ENCODE data around the gene TMUB2.

The TMUB2 gene

GRCh38 chr17:44190481-44190880 is 3.7 kb downstream of the TMUB2 start:
- DNase-seq (ENCODE audit: low read depth) = no peak
- TF ChIP-seq CTCF (IDR thresholded peaks at IDR 0.05; ENCODE audit: control insufficient read depth, insufficient read depth, low read depth, low read length, missing control alignments) = no peak
- H3K4me3 ChIP-seq (ENCODE audit: control insufficient read depth, low read depth, low read length) = no peak overlapping the region

- no peak for TF ChIP-seq CTCF (IDR thresholded peaks at IDR 0.05; ENCODE audit: control insufficient read depth, insufficient read depth, low read depth, low read length, missing control alignments)
- no peak for DNase-seq (ENCODE audit: low read depth)
- H3K4me3 ChIP-seq (ENCODE audit: control insufficient read depth, low read depth, low read length) = no peak overlapping the region
Observed at GRCh38 chr17:44191369-44191768, 4.6 kb downstream of the TMUB2 start.

GRCh38 chr17:44191941-44192496 is 5.2 kb downstream of the TMUB2 start:
- no peak for TF ChIP-seq CTCF (IDR thresholded peaks at IDR 0.05; ENCODE audit: control insufficient read depth, insufficient read depth, low read depth, low read length, missing control alignments)
- no peak for DNase-seq (ENCODE audit: low read depth)
- H3K4me3 ChIP-seq (ENCODE audit: control insufficient read depth, low read depth, low read length) = no peak overlapping the region

- no peak for TF ChIP-seq CTCF (IDR thresholded peaks at IDR 0.05; ENCODE audit: control insufficient read depth, insufficient read depth, low read depth, low read length, missing control alignments)
- no peak overlapping the region for H3K4me3 ChIP-seq (ENCODE audit: control insufficient read depth, low read depth, low read length)
- no peak for DNase-seq (ENCODE audit: low read depth)
Observed at GRCh38 chr17:44192750-44193149, 6.0 kb downstream of the TMUB2 start.

GRCh38 chr17:44193326-44194084 is 6.7 kb downstream of the TMUB2 start:
- DNase-seq (ENCODE audit: low read depth) = no peak
- no peak for TF ChIP-seq CTCF (IDR thresholded peaks at IDR 0.05; ENCODE audit: control insufficient read depth, insufficient read depth, low read depth, low read length, missing control alignments)
- no peak overlapping the region for H3K4me3 ChIP-seq (ENCODE audit: control insufficient read depth, low read depth, low read length)

- TF ChIP-seq CTCF (IDR thresholded peaks at IDR 0.05; ENCODE audit: control insufficient read depth, insufficient read depth, low read depth, low read length, missing control alignments) = no peak
- no peak for DNase-seq (ENCODE audit: low read depth)
- H3K4me3 ChIP-seq (ENCODE audit: control insufficient read depth, low read depth, low read length) = no peak overlapping the region
Observed at GRCh38 chr17:44197107-44197506, 10.3 kb downstream of the TMUB2 start.
